ENCODE measurements around the gene BPI.
A peak's percentile ranks its signal among the peaks of the same experiment; 100 is the strongest.

BPI gene

GRCh38 chr20:38258545-38259215, 45.3 kb upstream of the BPI start:
- Histone ChIP-seq H3K27ac (no peak overlapping the region), H3K9me3 (ENCODE audit: control insufficient read depth, low read length) (no peaks in the 10 kb centered on the region), H3K79me2 (no peaks in the 10 kb centered on the region), H3K27me3 (ENCODE audit: control insufficient read depth, insufficient read depth, low read length) (peaks cover 3% of the 10 kb centered on the region), H3K9ac (no peak overlapping the region), H3K36me3 (ENCODE audit: control insufficient read depth, insufficient read depth, low read length) (no peaks in the 10 kb centered on the region), H3K4me3 (ENCODE audit: low read depth, low read length) (no peak overlapping the region), H2AFZ (no peak overlapping the region), H3K4me2 (ENCODE audit: low read length) (no peak overlapping the region), H3K4me1 (no peaks in the 10 kb centered on the region)
- no peak for TF ChIP-seq CTCF (IDR thresholded peaks at IDR 0.05)

GRCh38 chr20:38260025-38260377, 44.0 kb upstream of the BPI start:
- H3K4me1 ChIP-seq = no peaks in the 10 kb centered on the region
- H3K27me3 ChIP-seq (ENCODE audit: control insufficient read depth, insufficient read depth, low read length) = peaks cover 3% of the 10 kb centered on the region
- no peak overlapping the region for H3K4me2 ChIP-seq (ENCODE audit: low read length)
- H3K4me3 ChIP-seq (ENCODE audit: low read depth, low read length) = no peak overlapping the region
- no peaks in the 10 kb centered on the region for H3K36me3 ChIP-seq (ENCODE audit: control insufficient read depth, insufficient read depth, low read length)
- H3K27ac ChIP-seq = no peak overlapping the region
- H3K79me2 ChIP-seq = no peaks in the 10 kb centered on the region
- H3K9ac ChIP-seq = no peak overlapping the region
- no peaks in the 10 kb centered on the region for H3K9me3 ChIP-seq (ENCODE audit: control insufficient read depth, low read length)
- no peak for TF ChIP-seq CTCF (IDR thresholded peaks at IDR 0.05)
- H2AFZ ChIP-seq = no peak overlapping the region

- Histone ChIP-seq H3K27me3 (ENCODE audit: control insufficient read depth, insufficient read depth, low read length) (peaks cover 3% of the 10 kb centered on the region), H3K36me3 (ENCODE audit: control insufficient read depth, insufficient read depth, low read length) (no peaks in the 10 kb centered on the region), H3K9me3 (ENCODE audit: control insufficient read depth, low read length) (no peaks in the 10 kb centered on the region), H3K79me2 (no peaks in the 10 kb centered on the region), H3K4me2 (ENCODE audit: low read length) (no peak within 1 kb of the TSS), H2AFZ (peak within 1 kb of the TSS; percentile 25), H3K4me3 (ENCODE audit: low read depth, low read length) (no peak within 1 kb of the TSS), H3K9ac (peak within 1 kb of the TSS; percentile 7), H3K27ac (no peak within 1 kb of the TSS), H3K4me1 (no peaks in the 10 kb centered on the region)
- TF ChIP-seq CTCF (IDR thresholded peaks at IDR 0.05) = no peak
These were observed 43.4 kb upstream of the BPI start, which contains the start of gene KIAA1755 for GRCh38 chr20:38260378-38261053. TSS of gene KIAA1755 (minus strand) at chr20:38260735. CDS start at chr20:38260500, 235 bp downstream.

- H3K4me3 ChIP-seq (ENCODE audit: low read depth, low read length) = no peak overlapping the region
- H2AFZ ChIP-seq = peak overlapping the region; percentile 25
- no peak for TF ChIP-seq CTCF (IDR thresholded peaks at IDR 0.05)
- H3K27me3 ChIP-seq (ENCODE audit: control insufficient read depth, insufficient read depth, low read length) = peaks cover 3% of the 10 kb centered on the region
- H3K4me1 ChIP-seq = no peaks in the 10 kb centered on the region
- no peaks in the 10 kb centered on the region for H3K79me2 ChIP-seq
- no peaks in the 10 kb centered on the region for H3K9me3 ChIP-seq (ENCODE audit: control insufficient read depth, low read length)
- H3K9ac ChIP-seq = peak overlapping the region; percentile 7
- H3K36me3 ChIP-seq (ENCODE audit: control insufficient read depth, insufficient read depth, low read length) = no peaks in the 10 kb centered on the region
- no peak overlapping the region for H3K27ac ChIP-seq
- H3K4me2 ChIP-seq (ENCODE audit: low read length) = no peak overlapping the region
These were observed 42.9 kb upstream of the BPI start for GRCh38 chr20:38261054-38261390.

- no peak overlapping the region for H3K27ac ChIP-seq
- no peaks in the 10 kb centered on the region for H3K79me2 ChIP-seq
- peaks cover 3% of the 10 kb centered on the region for H3K27me3 ChIP-seq (ENCODE audit: control insufficient read depth, insufficient read depth, low read length)
- no peak for TF ChIP-seq CTCF (IDR thresholded peaks at IDR 0.05)
- H3K9me3 ChIP-seq (ENCODE audit: control insufficient read depth, low read length) = no peaks in the 10 kb centered on the region
- H3K4me2 ChIP-seq (ENCODE audit: low read length) = no peak overlapping the region
- H3K4me1 ChIP-seq = no peaks in the 10 kb centered on the region
- H3K9ac ChIP-seq = no peak overlapping the region
- no peaks in the 10 kb centered on the region for H3K36me3 ChIP-seq (ENCODE audit: control insufficient read depth, insufficient read depth, low read length)
- H2AFZ ChIP-seq = no peak overlapping the region
- H3K4me3 ChIP-seq (ENCODE audit: low read depth, low read length) = no peak overlapping the region
These were observed 41.0 kb upstream of the BPI start for GRCh38 chr20:38262931-38263330.
